H1 (cell line): ENCODE results near the gene KIZ.

Experiments used
- CREB1 ChIP-seq: IDR thresholded peaks from 2 replicates; pipeline ENCODE4 v1.6.1; 2012; ENCODE audit warnings: inconsistent platforms
- EP300 ChIP-seq, 2 experiments: IDR thresholded peaks; 1 replicate in 1 of 2; 2 replicates in 1 of 2; pipeline ENCODE4 v1.6.1; 2011 to 2012; ENCODE audit warnings: low read depth in 2 of 2, low read length in 2 of 2, mild to moderate bottlenecking in 2 of 2, borderline replicate concordance in 1 of 2, inconsistent platforms in 1 of 2, moderate library complexity in 1 of 2
- MAFK ChIP-seq: IDR thresholded peaks from 2 replicates; pipeline ENCODE4 v1.6.1; 2012; ENCODE audit warnings: low read depth, mild to moderate bottlenecking, improper control_type of control experiment, low read length
- POLR2AphosphoS5 ChIP-seq: IDR thresholded peaks from 2 replicates; pipeline ENCODE4 v1.6.1; 2011; ENCODE audit warnings: low read depth, low read length
- RFX5 ChIP-seq: IDR thresholded peaks from 2 replicates; pipeline ENCODE4 v1.6.1; 2011; ENCODE audit warnings: low read depth, low read length, improper control_type of control experiment, borderline replicate concordance
- SUZ12 ChIP-seq: fragments of 200-600 bp; sonication (generic); IDR thresholded peaks from 2 replicates; pipeline ENCODE4 v1.6.1; 2012; ENCODE audit warnings: mild to moderate bottlenecking, inconsistent platforms, low read length, moderate library complexity, mixed read lengths
- TAF1 ChIP-seq: IDR thresholded peaks from 2 replicates; pipeline ENCODE4 v1.6.1; 2011; ENCODE audit warnings: mild to moderate bottlenecking, low read depth, low read length
- TF ChIP-seq, protein P1 (sequence below), 3 experiments: IDR thresholded peaks; 1 replicate in 2 of 3; 2 replicates in 1 of 3; pipeline versions ENCODE4 v1.5.1 to v1.6.1; 2011; ENCODE audit warnings: low read length in 3 of 3, mild to moderate bottlenecking in 3 of 3, inconsistent platforms in 2 of 3, low read depth in 1 of 3, moderate library complexity in 1 of 3; ENCODE audit not compliant: insufficient read depth in 1 of 3; ENCODE audit errors: control extremely low read depth in 1 of 3

GRCh38 chr20:21166801-21167200, 40.9 kb downstream of the KIZ start:
- TF ChIP-seq, protein P1, sequence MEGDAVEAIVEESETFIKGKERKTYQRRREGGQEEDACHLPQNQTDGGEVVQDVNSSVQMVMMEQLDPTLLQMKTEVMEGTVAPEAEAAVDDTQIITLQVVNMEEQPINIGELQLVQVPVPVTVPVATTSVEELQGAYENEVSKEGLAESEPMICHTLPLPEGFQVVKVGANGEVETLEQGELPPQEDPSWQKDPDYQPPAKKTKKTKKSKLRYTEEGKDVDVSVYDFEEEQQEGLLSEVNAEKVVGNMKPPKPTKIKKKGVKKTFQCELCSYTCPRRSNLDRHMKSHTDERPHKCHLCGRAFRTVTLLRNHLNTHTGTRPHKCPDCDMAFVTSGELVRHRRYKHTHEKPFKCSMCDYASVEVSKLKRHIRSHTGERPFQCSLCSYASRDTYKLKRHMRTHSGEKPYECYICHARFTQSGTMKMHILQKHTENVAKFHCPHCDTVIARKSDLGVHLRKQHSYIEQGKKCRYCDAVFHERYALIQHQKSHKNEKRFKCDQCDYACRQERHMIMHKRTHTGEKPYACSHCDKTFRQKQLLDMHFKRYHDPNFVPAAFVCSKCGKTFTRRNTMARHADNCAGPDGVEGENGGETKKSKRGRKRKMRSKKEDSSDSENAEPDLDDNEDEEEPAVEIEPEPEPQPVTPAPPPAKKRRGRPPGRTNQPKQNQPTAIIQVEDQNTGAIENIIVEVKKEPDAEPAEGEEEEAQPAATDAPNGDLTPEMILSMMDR (IDR thresholded peaks at IDR 0.05; ENCODE audit: control extremely low read depth in 1 of 3, insufficient read depth in 1 of 3, low read depth in 1 of 3, low read length in 3 of 3), result no peak
- TF ChIP-seq POLR2AphosphoS5 (no peak), TAF1 (no peak), SUZ12 (no peak), CREB1 (no peak), EP300 (IDR thresholded peaks at IDR 0.05; ENCODE audit: borderline replicate concordance in 1 of 2, low read depth in 2 of 2, low read length in 2 of 2) (no peak), MAFK (no peak), RFX5 (no peak)
